Gastroesophageal sphincter (tissue), 2 donors: Measurements from ENCODE around the gene ARPC5.

Experiments used
- EP300 ChIP-seq: sonication (generic); formaldehyde crosslinking; IDR thresholded peaks from one replicate; pipeline ENCODE4 v1.6.1; 2017; ENCODE audit warnings: antibody characterized with exemption, mild to moderate bottlenecking
- POLR2AphosphoS5 ChIP-seq: sonication (generic); formaldehyde crosslinking; IDR thresholded peaks from one replicate; pipeline ENCODE4 v1.6.1; 2017; ENCODE audit warnings: antibody characterized with exemption

- no peak for TF ChIP-seq POLR2AphosphoS5
- no peak for TF ChIP-seq EP300
Measured at GRCh38 chr1:183582021-183582713, 53.4 kb downstream of the ARPC5 start.
